HG03066 (cell line): ENCODE measurements around the gene SAA2.
"Not testable (repeated sequence)": the region's sequence is repeated elsewhere in the genome, so short reads cannot be mapped to it uniquely, and the experiment has no call there.

Experiments used
- ATAC-seq: cut with Tn5 transposase; IDR thresholded peaks from one replicate; pipeline ENCODE4 v1.9.1; 2021; ENCODE audit warnings: low read depth; ENCODE audit not compliant: unreplicated experiment

Gene SAA2

GRCh38 chr11:18248561-18248960 lies at the start of gene SAA2:
Gene SAA2, minus strand, starts transcription at chr11:18248668. Its CDS starts 657 bp downstream, at chr11:18248011.
- ATAC-seq, result no peak

DNA sequence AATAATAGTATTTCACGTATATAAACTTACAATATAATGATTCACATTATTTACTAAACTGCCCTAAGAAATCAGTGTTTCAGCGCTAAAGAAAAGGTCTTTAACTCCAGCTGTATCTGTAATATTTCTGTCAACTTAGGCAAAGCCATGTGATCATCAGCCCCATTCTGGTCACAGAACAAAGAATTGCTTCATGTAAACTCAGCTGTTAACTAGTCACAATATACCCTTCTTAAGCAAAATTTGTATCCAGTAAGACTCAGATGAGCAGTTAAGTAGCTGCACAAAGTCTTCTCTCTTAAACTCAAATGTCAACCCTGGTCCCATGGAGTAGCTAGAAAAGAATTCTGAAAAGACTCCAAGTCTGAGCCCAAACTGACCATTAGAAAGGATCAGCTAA lies 46.8 kb upstream of the SAA2 start:
- ATAC-seq, result no peak

DNA sequence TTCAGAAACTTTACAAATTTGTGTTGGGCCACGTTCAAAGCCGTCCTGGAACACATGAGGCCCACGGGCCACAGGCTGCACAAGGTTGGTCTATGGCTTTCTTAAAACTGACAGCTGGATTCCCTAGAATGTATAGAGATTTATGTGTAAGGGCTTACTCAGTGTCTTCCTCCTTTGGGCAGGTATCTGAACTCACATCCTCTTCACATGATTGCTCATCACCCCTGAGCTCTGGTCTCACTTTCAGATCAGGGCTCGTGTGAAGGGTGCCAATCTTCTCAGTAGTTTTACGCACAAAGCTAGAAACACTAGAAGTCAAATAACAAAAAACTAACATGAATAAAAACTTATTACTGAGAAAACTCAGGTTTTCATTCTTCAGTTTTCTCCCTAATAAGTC lies 46.4 kb upstream of the SAA2 start:
- no peak for ATAC-seq

- no peak for ATAC-seq
Observed at GRCh38 chr11:18288911-18289310, 40.4 kb upstream of the SAA2 start.

- no peak for ATAC-seq
Observed at GRCh38 chr11:18285841-18286240, 37.4 kb upstream of the SAA2 start.

DNA sequence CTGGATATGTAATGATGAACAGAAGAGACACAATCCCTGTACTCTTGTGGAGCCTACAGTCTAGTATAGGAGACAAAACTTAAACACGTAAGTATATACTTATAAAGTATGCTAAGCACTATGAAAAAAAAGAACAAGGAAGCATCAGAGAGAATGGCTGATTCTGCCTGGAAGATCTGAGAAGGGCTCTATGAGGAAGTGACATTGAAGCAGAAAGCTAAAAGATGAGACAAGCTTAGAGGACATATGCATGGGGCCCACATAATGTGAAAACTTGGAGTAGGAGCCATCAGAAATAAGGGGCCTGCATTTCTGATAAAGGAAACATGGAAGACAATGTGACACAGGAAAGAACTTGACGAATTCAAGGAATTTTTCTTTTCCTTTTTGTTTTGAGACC lies 34.2 kb upstream of the SAA2 start:
- no peak for ATAC-seq

- ATAC-seq, result peak; percentile 93
Observed at GRCh38 chr11:18280438-18281045, 32.1 kb upstream of the SAA2 start.

DNA sequence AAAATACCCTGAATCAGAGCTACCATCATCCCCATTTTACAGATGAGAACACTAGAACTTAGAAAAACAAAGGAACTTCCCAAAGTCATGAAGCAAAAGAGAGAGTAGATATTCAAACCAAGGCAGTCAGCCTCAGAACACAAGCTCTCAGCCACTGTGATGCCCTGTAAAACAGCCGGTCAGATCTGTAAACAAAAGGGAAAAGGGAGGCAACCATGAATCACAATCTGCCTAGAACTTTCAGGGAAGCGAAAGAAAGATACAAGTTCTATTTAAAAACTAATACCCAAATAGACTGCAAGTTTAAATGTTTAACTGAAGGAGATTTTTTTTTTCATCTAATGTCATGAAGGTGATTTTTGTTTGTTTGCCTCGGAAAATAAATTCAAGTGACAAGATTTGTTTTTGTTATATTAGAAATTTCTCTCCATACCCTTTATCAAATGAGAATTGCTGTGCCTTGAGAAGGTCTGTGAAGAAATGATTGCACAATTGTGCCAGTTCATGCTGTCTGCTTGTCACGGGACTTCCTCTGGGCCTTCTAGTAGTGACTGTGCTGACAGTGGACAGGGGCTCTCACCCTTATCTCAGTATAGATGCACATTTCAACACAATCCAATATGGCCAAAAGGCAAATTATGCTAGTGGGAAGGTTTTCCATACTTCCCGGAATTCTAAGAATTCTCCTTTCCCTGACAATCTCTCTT lies 29.2 kb upstream of the SAA2 start:
- ATAC-seq, result no peak

- ATAC-seq, result no peak
Observed at GRCh38 chr11:18271206-18271605, 22.7 kb upstream of the SAA2 start.

DNA sequence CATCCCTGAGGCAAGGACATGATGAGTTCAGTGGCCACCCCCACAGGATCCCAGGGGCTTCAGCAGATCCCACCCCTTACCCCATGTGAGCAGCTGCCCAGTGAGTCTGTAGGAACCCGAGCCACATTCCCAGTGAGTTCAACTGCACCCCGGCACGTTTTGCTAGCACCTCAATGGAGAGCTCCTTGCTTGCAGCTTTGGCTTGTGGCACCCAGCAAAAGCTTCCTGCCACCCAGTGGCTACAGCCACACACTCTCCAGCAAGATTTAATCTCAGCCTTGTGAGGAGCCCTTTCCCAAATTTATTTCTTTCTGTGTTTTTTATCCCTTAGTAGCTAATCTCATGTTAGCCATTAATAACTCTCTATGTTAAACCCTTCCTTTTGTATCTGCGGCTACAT lies 21.6 kb upstream of the SAA2 start:
- no peak for ATAC-seq

DNA sequence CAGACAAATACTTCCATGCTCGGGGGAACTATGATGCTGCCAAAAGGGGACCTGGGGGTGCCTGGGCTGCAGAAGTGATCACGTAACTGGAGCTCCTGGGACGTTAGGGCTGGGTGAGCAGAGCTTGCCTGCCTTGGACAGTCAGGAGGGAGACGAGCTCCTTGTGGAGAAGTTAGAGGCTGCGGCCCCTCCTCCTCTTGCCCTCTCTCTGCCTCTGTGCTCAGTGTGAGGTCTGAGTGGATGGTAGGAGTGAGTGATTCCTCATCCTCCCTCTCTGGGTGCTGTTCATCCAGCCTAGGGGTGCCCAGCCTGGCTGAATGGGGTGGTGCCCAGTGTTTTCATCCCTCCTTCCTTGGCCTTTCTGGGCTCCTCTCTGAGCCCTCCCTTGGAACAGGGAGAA lies 20.8 kb upstream of the SAA2 start:
- not testable (repeated sequence) for ATAC-seq

DNA sequence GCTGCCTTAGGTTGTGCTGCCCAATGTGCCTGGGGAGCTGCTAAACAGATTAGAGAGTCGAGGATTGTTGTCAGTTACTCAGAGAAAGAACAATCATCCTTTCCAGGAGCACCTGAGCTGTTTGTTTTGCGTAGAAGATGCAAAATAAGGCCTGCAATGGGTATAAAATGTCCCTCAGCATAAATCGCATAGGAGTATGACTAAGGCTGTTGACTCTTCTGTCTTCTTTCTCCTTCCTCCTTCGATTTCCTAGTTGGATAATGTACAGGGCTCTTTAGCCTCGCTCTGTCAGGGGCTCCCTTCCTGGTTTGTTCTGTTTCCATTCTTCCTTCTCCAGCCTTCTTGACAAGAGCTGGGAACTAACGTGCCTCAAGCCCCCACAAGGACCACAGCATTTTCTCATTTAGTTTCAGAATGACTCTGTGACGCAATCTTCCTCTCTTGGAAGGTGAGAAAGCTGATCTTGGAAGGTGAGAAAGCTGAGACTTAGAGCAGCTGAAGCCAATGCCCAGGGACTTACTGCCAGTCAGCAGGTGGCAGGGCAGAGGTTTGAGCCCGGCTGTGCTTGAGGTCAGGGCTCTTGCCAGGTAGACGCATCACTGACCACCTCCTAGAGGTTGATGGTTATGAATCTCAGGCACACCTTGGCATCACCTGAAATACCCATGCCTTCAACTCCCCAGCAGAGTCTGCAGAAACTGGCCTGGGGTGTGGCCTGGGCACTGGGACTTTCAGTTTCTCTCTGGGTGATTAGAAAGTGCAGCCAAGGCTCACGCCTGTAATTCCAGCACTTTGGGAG lies 19.1 kb upstream of the SAA2 start:
- not testable (repeated sequence) for ATAC-seq

DNA sequence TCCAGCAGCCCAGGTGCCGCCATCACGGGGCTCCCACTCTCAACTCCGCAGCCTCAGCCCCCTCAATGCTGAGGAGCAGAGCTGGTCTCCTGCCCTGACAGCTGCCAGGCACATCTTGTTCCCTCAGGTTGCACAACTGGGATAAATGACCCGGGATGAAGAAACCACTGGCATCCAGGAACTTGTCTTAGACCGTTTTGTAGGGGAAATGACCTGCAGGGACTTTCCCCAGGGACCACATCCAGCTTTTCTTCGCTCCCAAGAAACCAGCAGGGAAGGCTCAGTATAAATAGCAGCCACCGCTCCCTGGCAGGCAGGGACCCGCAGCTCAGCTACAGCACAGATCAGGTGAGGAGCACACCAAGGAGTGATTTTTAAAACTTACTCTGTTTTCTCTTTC lies 17.5 kb upstream of the SAA2 start, which contains the start of gene SAA1:
Gene SAA1, plus strand, starts transcription at position 316 of the 400 bp plus-strand sequence. CDS start 624 bp downstream, outside the sequence.
- ATAC-seq, result no peak

- ATAC-seq, result no peak
Observed at GRCh38 chr11:18264677-18265555, 16.4 kb upstream of the SAA2 start.

DNA sequence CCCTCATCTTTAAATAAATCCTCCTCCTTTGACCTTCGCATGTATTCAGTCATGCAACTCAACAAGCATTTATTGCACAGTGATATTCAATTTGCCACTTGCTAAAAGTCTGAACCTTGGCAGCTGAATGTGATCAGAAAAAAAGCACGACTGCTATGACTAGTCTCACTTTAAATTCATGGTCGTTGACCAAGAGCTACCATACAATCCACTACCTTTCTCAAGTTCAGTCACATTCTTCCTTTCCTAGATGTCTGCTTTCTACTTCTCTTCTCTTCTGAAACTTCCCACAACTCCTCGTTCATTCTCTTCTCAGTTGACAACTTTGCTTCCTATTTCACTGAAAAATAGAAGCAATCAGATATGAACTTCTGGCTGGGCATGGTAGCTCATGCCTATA lies 15.6 kb upstream of the SAA2 start:
- no peak for ATAC-seq

- ATAC-seq, result not testable (repeated sequence)
Observed at GRCh38 chr11:18262681-18263350, 14.3 kb upstream of the SAA2 start.

DNA sequence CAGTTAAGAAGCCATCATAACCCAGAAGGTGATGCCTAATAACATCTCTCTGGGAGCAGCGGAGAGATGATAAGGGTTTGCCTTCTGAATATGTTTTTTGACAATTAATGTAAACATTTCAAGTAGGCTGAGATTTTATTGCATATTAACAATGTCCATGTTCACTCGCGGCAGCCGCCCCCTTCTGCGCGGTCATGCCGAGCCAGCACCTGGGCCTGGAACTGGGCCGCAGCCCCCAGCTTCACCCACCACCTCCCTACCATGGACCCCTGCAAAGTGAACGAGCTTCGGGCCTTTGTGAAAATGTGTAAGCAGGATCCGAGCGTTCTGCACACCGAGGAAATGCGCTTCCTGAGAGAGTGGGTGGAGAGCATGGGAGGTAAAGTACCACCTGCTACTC lies 13.3 kb upstream of the SAA2 start:
- no peak for ATAC-seq

DNA sequence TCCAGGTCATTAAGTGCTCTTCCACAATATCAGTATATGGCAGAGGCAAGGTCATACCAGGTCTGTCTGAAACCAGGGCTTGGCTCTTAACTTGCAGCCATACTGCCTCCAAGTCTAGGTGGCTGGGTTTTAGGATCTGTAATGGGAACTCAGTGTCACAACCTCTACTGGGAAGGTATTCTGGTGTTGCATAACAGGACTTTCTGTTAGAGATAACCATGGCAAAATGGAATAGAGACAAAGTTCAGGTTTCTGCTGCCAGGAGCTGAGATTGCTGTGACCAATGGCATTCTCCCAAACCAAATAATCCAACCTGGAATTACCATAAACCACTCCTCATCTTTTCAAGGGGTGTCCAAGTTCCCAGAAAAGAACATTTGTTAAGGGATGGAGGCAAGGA lies 10.8 kb upstream of the SAA2 start:
- no peak for ATAC-seq

DNA sequence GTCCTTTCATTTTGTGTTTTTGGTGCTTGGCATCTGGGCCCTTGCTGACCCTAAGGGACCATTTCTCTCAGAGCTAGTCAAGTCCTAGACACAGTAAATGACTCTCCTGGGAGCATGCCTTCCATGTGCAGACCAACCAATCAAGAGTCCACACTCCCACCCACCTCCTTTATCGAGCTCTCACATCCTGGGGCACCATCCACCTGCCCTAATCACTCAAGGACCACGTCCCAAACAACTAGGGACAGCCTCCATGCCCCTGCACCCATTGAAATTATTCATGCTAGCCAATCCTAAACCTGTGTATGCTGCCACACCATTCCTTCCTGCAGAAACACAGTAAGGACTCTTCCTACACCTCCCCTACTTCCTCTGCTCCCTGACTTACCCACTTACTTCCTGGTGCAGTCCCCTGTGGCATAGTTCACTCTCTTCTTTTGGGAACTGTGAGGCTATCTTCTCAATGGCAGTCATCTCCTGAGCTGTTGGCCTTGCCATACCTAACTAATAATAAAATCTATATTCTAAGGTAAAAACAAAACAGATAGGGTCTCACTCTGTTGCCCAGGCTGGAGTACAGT lies 6.4 kb upstream of the SAA2 start:
- ATAC-seq, result no peak
